Measurements from ENCODE around the gene EIF3D. TPM values are rescaled to one million over a fixed set of nuclear protein-coding genes. Genes with fewer than 3 reads are reported as not detected.

The EIF3D gene
- total and polyA plus RNA-seq, 9 of the 15 experiments (the other 6 are each of a cell fraction or from before 2014, with no cell fraction given) = 191 to 422 (median 279) TPM

DNA sequence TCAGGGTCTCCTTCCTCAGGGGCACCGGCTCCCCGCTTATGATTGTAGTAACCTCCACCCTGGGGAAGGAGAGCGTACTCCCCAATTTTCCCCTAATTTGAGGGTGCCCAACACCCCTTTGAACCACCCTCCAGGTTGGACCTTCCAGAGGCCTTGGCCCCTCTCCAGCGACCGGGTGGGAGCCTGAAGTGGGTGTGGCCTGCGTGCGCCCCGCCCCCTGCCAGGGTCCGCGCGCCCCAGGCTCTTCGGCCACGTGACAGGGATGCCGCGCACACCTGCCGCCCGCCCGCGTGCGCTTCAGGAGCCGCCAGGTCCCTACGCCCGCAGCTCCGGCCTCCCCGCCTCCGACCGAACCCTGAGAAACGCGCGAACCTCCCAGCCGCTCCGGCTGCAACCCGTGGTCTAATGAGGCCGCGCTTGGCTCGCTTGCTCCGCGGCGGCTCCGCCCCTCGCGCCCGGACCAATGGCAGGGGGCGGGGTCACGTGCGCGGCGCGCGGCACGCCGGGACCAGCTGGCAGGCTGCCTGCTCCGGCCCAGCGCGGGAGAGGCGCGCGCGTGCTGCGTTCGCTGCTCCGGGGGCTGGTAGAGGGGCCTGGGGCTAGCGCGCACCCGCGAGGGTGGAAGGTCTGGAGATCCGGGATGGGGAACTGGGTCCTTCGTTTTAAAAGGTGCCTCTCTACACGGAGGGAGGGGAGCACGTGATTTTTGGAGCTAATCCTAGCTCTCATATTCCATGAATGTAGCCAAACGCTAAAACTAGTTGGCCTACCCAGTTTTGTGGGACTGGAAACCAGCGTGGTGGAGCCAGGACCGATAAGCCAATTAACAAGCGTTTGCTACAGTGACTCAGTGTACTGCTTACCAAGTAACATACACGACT, 22.1 kb downstream of the EIF3D start, which contains the start of gene FOXRED2 (continued):
- TF ChIP-seq, protein P1, sequence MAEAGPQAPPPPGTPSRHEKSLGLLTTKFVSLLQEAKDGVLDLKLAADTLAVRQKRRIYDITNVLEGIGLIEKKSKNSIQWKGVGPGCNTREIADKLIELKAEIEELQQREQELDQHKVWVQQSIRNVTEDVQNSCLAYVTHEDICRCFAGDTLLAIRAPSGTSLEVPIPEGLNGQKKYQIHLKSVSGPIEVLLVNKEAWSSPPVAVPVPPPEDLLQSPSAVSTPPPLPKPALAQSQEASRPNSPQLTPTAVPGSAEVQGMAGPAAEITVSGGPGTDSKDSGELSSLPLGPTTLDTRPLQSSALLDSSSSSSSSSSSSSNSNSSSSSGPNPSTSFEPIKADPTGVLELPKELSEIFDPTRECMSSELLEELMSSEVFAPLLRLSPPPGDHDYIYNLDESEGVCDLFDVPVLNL (CRISPR knock-in tag; IDR thresholded peaks at IDR 0.05; ENCODE audit: low read depth) = peak; percentile 27; the same call in 1 of the 2 replicates
- TF ChIP-seq HDAC8 (tag; IDR thresholded peaks at IDR 0.05) (0 out of 2 replicates have a peak, but pooled peaks have one; percentile 73), CEBPG (CRISPR knock-in tag; IDR thresholded peaks at IDR 0.05) (0 out of 2 replicates have a peak, but pooled peaks have one; percentile 37), CEBPG (tag; conservative IDR thresholded peaks at IDR 0.05 in 1 of 2, IDR thresholded peaks at IDR 0.05 in 1 of 2) (no peak), SLC30A9 (CRISPR knock-in tag; IDR thresholded peaks at IDR 0.05) (no peak), NR2C2 (CRISPR knock-in tag; IDR thresholded peaks at IDR 0.05) (peak; percentile 43; the same call in 1 of the 2 replicates), NR2C2 (tag; IDR thresholded peaks at IDR 0.05) (0 out of 2 replicates have a peak, but pooled peaks have one; percentile 26), POLR3A (IDR thresholded peaks at IDR 0.05; ENCODE audit: borderline replicate concordance, extremely low read depth, insufficient read depth, insufficient read length) (no peak), SUPT5H (IDR thresholded peaks at IDR 0.05) (peak; percentile 77), GABPB1 (CRISPR knock-in tag; IDR thresholded peaks at IDR 0.05) (peak; percentile 73), GTF2F1 (IDR thresholded peaks at IDR 0.05; ENCODE audit: low read depth, low read length) (peak; percentile 30; the same call in 1 of the 2 replicates), KAT7 (CRISPR knock-in tag; IDR thresholded peaks at IDR 0.05; ENCODE audit: borderline replicate concordance) (peak; percentile 81; the same call in 1 of the 2 replicates), SP1 (CRISPR knock-in tag; IDR thresholded peaks at IDR 0.05) (peak; percentile 82), ZNF76 (CRISPR knock-in tag; IDR thresholded peaks at IDR 0.05; ENCODE audit: borderline replicate concordance) (0 out of 2 replicates have a peak, but pooled peaks have one; percentile 10), NRF1 (conservative IDR thresholded peaks at IDR 0.05 in 1 of 2, IDR thresholded peaks at IDR 0.05 in 1 of 2) (peak; percentile 87 to 89)
- TF ChIP-seq, protein P2, sequence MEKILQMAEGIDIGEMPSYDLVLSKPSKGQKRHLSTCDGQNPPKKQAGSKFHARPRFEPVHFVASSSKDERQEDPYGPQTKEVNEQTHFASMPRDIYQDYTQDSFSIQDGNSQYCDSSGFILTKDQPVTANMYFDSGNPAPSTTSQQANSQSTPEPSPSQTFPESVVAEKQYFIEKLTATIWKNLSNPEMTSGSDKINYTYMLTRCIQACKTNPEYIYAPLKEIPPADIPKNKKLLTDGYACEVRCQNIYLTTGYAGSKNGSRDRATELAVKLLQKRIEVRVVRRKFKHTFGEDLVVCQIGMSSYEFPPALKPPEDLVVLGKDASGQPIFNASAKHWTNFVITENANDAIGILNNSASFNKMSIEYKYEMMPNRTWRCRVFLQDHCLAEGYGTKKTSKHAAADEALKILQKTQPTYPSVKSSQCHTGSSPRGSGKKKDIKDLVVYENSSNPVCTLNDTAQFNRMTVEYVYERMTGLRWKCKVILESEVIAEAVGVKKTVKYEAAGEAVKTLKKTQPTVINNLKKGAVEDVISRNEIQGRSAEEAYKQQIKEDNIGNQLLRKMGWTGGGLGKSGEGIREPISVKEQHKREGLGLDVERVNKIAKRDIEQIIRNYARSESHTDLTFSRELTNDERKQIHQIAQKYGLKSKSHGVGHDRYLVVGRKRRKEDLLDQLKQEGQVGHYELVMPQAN (IDR thresholded peaks at IDR 0.05; ENCODE audit: borderline replicate concordance) = 0 out of 2 replicates have a peak, but pooled peaks have one; percentile 52
- TF ChIP-seq, protein P3, sequence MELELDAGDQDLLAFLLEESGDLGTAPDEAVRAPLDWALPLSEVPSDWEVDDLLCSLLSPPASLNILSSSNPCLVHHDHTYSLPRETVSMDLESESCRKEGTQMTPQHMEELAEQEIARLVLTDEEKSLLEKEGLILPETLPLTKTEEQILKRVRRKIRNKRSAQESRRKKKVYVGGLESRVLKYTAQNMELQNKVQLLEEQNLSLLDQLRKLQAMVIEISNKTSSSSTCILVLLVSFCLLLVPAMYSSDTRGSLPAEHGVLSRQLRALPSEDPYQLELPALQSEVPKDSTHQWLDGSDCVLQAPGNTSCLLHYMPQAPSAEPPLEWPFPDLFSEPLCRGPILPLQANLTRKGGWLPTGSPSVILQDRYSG (tag; conservative IDR thresholded peaks at IDR 0.05; ENCODE audit: low read depth) = peak; percentile 77; the same call in 1 of the 2 replicates
- TF ChIP-seq, protein P4, sequence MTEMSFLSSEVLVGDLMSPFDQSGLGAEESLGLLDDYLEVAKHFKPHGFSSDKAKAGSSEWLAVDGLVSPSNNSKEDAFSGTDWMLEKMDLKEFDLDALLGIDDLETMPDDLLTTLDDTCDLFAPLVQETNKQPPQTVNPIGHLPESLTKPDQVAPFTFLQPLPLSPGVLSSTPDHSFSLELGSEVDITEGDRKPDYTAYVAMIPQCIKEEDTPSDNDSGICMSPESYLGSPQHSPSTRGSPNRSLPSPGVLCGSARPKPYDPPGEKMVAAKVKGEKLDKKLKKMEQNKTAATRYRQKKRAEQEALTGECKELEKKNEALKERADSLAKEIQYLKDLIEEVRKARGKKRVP (CRISPR knock-in tag; IDR thresholded peaks at IDR 0.05) = no peak

Data from K562 (cell line).